CD14-positive monocyte (primary cell): ENCODE results near the gene FGFRL1. TPM values are rescaled to one million over a fixed set of nuclear protein-coding genes. Genes with fewer than 3 reads are reported as not detected.
A peak's percentile ranks its signal among the peaks of the same experiment; 100 is the strongest.
"Not testable (repeated sequence)": the region's sequence is repeated elsewhere in the genome, so short reads cannot be mapped to it uniquely, and the experiment has no call there.

Experiments
- DNase-seq, 3 donors: peaks; one replicate each; pipeline ENCODE4 v3.0.0-alpha.2; 2011 to 2022
- H2AFZ ChIP-seq: 2 replicates; pipeline ENCODE4 v1.6.0; 2012; ENCODE audit warnings: mild to moderate bottlenecking, low read depth, low read length, inconsistent platforms; ENCODE audit not compliant: insufficient read depth, poor library complexity, severe bottlenecking
- H3K27ac ChIP-seq, 2 donors: 1 replicate in 1 of 2; 2 replicates in 1 of 2; pipeline ENCODE4 v1.5.1; 2012 to 2013; ENCODE audit warnings: low read length in 2 of 2, control low read depth in 1 of 2, inconsistent platforms in 1 of 2, low read depth in 1 of 2, mild to moderate bottlenecking in 1 of 2
- H3K27me3 ChIP-seq, 2 donors: one replicate each; pipeline versions ENCODE4 v1.6.0 to v1.6.1; 2011 to 2013; ENCODE audit warnings: low read length in 2 of 2; ENCODE audit not compliant: control insufficient read depth in 2 of 2, insufficient read depth in 2 of 2
- H3K36me3 ChIP-seq, 2 donors: replicated peaks in 1 of 2; 1 replicate in 1 of 2; 2 replicates in 1 of 2; pipeline versions ENCODE4 v1.5.1 to v1.6.1; 2012 to 2013; ENCODE audit warnings: low read length in 2 of 2, control low read depth in 1 of 2, inconsistent platforms in 1 of 2, mild to moderate bottlenecking in 1 of 2; ENCODE audit not compliant: insufficient read depth in 2 of 2, control insufficient read depth in 1 of 2
- H3K4me1 ChIP-seq, 2 donors: 1 replicate in 1 of 2; 2 replicates in 1 of 2; pipeline versions ENCODE4 v1.5.1 to v1.6.1; 2012 to 2013; ENCODE audit warnings: low read length in 2 of 2, control low read depth in 1 of 2, inconsistent platforms in 1 of 2, mild to moderate bottlenecking in 1 of 2, moderate library complexity in 1 of 2; ENCODE audit not compliant: insufficient read depth in 2 of 2, control insufficient read depth in 1 of 2
- H3K4me2 ChIP-seq: replicated peaks from 2 replicates; pipeline ENCODE3; 2012; ENCODE audit warnings: low read length, moderate library complexity, mild to moderate bottlenecking; ENCODE audit not compliant: poor library complexity, severe bottlenecking; ENCODE audit errors: extremely low read depth
- H3K4me3 ChIP-seq, 3 experiments: fragments of 200-600 bp in 1 of 3; sonication (generic) in 1 of 3; replicated peaks in 1 of 3; 1 replicate in 2 of 3; 2 replicates in 1 of 3; pipeline ENCODE4 v1.5.1; 2011 to 2013; ENCODE audit warnings: low read length in 3 of 3, mild to moderate bottlenecking in 3 of 3, control low read depth in 2 of 3, low read depth in 2 of 3, inconsistent platforms in 1 of 3, moderate library complexity in 1 of 3
- H3K79me2 ChIP-seq: 2 replicates; pipeline ENCODE4 v1.6.0; 2012; ENCODE audit warnings: mild to moderate bottlenecking, control low read depth, inconsistent platforms, low read length, moderate library complexity; ENCODE audit not compliant: insufficient read depth
- H3K9ac ChIP-seq: 2 replicates; pipeline ENCODE4 v1.6.0; 2017; ENCODE audit warnings: low read length, mild to moderate bottlenecking; ENCODE audit not compliant: insufficient read depth, poor library complexity, severe bottlenecking
- H3K9me3 ChIP-seq, 2 donors: replicated peaks in 1 of 2; 1 replicate in 1 of 2; 2 replicates in 1 of 2; pipeline versions ENCODE4 v1.5.1 to v1.6.1; 2012 to 2013; ENCODE audit warnings: low read length in 2 of 2, control low read depth in 1 of 2; ENCODE audit not compliant: control insufficient read depth in 1 of 2, insufficient read depth in 1 of 2
- H4K20me1 ChIP-seq: 2 replicates; pipeline ENCODE4 v1.6.0; 2012; ENCODE audit warnings: mild to moderate bottlenecking, low read length, control low read depth, moderate library complexity; ENCODE audit not compliant: insufficient read depth
- H3K27ac Mint-ChIP-seq, 7 donors: one replicate each; pipeline ENCODE4 v1.8.0; 2020; ENCODE audit warnings: mild to moderate bottlenecking in 7 of 7, mixed read lengths in 7 of 7, moderate library complexity in 6 of 7, inconsistent platforms in 2 of 7
- H3K27me3 Mint-ChIP-seq, 3 donors: one replicate each; pipeline ENCODE4 v1.8.0; 2021 to 2022; ENCODE audit warnings: low read depth in 3 of 3, mild to moderate bottlenecking in 3 of 3, mixed read lengths in 3 of 3, moderate library complexity in 3 of 3, inconsistent platforms in 1 of 3
- H3K36me3 Mint-ChIP-seq, 2 donors: one replicate each; pipeline ENCODE4 v1.8.0; 2020; ENCODE audit warnings: mixed read lengths in 2 of 2, inconsistent platforms in 1 of 2, mild to moderate bottlenecking in 1 of 2
- H3K4me1 Mint-ChIP-seq: one replicate; pipeline ENCODE4 v1.8.0; 2020; ENCODE audit warnings: mild to moderate bottlenecking, mixed read lengths
- H3K4me3 Mint-ChIP-seq, 2 donors: one replicate each; pipeline ENCODE4 v1.8.0; 2020; ENCODE audit warnings: mild to moderate bottlenecking in 2 of 2, mixed read lengths in 2 of 2, moderate library complexity in 1 of 2
- H3K9me3 Mint-ChIP-seq, 7 donors: one replicate each; pipeline ENCODE4 v1.8.0; 2020 to 2022; ENCODE audit warnings: mixed read lengths in 7 of 7, mild to moderate bottlenecking in 6 of 7, moderate library complexity in 6 of 7, inconsistent platforms in 2 of 7
- CTCF ChIP-seq: fragments of 200-600 bp; IDR thresholded peaks from one replicate; pipeline ENCODE4 v1.8.0; 2022; ENCODE audit warnings: antibody characterized with exemption, mild to moderate bottlenecking
- WGBS: methylation state at CpG from one replicate; pipeline ENCODE4 v1.1.5; 2013; ENCODE audit warnings: missing lambda C conversion rate; ENCODE audit not compliant: insufficient coverage; 5-methylcytosine and 5-hydroxymethylcytosine counted together
- intact Hi-C, 2 donors: fragments of 100-400 bp; cut with micrococcal nuclease; formaldehyde crosslinking; loops; one replicate each; pipeline versions ENCODE4 v1.15.0 to v1.15.1; 2023
- polyA plus RNA-seq, 3 donors: library from polyadenylated mRNA; depleted of rRNA in 1 of 3; unstranded in 2 of 3; stranded (reverse) in 1 of 3; fragments of 300-500 nt in 2 of 3; fragments of >200 nt in 1 of 3; fragmentation: Illumina TruSeq in 2 of 3; gene quantifications; 1 replicate in 2 of 3; 2 replicates in 1 of 3; pipeline ENCODE4 v1.2.3, GENCODE V29; 2012 to 2021

The FGFRL1 gene
- polyA plus RNA-seq, 3 donors = 0.17 to 77.7 (median 0.28) TPM

- no peak for DNase-seq
- Histone ChIP-seq H3K4me1 (peaks cover 43 to 56% of the 10 kb centered on the region in 2 donors), H3K9ac (no peak overlapping the region), H3K36me3 (peaks cover 0 to 5% of the 10 kb centered on the region in 2 donors), H3K79me2 (peaks cover 18% of the 10 kb centered on the region), H2AFZ (no peak overlapping the region), H3K4me3 (no peak overlapping the region), H3K9me3 (no peaks in the 10 kb centered on the region), H3K27ac (no peak overlapping the region), H4K20me1 (peaks cover 30% of the 10 kb centered on the region), H3K27me3 (peaks cover 0 to 8% of the 10 kb centered on the region in 2 donors), H3K4me2 (no peak overlapping the region)
- Mint-ChIP-seq H3K36me3 (peaks cover 7% of the 10 kb centered on the region in 2 donors), H3K27ac (peak overlapping the region in 1 of 7 donors; percentile 58), H3K27me3 (peaks cover 2 to 15% (median 3%) of the 10 kb centered on the region in 3 donors), H3K4me3 (no peak overlapping the region), H3K9me3 (peaks cover 0 to 5% (median 4%) of the 10 kb centered on the region in 7 donors), H3K4me1 (peaks cover 24% of the 10 kb centered on the region)
- WGBS = 97% methylated on average over 4 of the region's 9 CpGs
- no peak for TF ChIP-seq CTCF
- intact Hi-C loops = loop anchor here in 1 of 2 donors (5.0 to 10.0 kb wide), 3 partner anchors 33 to 190 kb away; no protein-coding TSS in a partner anchor
These were observed 36.8 kb upstream of the FGFRL1 start for GRCh38 chr4:974668-975067.

- not testable (repeated sequence) for H3K27me3 ChIP-seq, H3K36me3 ChIP-seq, H3K27ac ChIP-seq, H3K9me3 Mint-ChIP-seq, H3K27ac Mint-ChIP-seq, H2AFZ ChIP-seq, H3K4me2 ChIP-seq, DNase-seq, H3K4me3 Mint-ChIP-seq, H3K9me3 ChIP-seq, H3K9ac ChIP-seq, H3K36me3 Mint-ChIP-seq, H3K4me3 ChIP-seq
- no CpG with 5 or more reads among the region's 25 CpGs for WGBS
- H3K79me2 ChIP-seq = peaks cover 16% of the 10 kb centered on the region
- peaks cover 23% of the 10 kb centered on the region for H3K4me1 Mint-ChIP-seq
- peaks cover 20% of the 10 kb centered on the region for H4K20me1 ChIP-seq
- peaks cover 2 to 15% (median 2%) of the 10 kb centered on the region in 3 donors for H3K27me3 Mint-ChIP-seq
- peaks cover 43 to 54% of the 10 kb centered on the region in 2 donors for H3K4me1 ChIP-seq
- intact Hi-C loops = loop anchor here in 1 of 2 donors (10.0 kb wide), 1 partner anchor 191 kb away; no protein-coding TSS in a partner anchor
These were observed 35.4 kb upstream of the FGFRL1 start for GRCh38 chr4:976016-976415.
